H1 (cell line): ENCODE measurements around the gene SLC2A5. TPM values are rescaled to one million over a fixed set of nuclear protein-coding genes. Genes with fewer than 3 reads are reported as not detected.

Experiments
- ATF3 ChIP-seq: IDR thresholded peaks from 2 replicates; pipeline ENCODE4 v1.6.1; 2011; ENCODE audit warnings: low read depth, mild to moderate bottlenecking, low read length; ENCODE audit not compliant: insufficient read depth
- CHD7 ChIP-seq: fragments of 300-600 bp; sonication (generic); IDR thresholded peaks from 2 replicates; pipeline ENCODE4 v1.7.1; 2012; ENCODE audit warnings: low read length, moderate library complexity, mild to moderate bottlenecking, inconsistent platforms; ENCODE audit not compliant: insufficient replicate concordance
- KDM4A ChIP-seq: IDR thresholded peaks from one replicate; pipeline ENCODE4 v1.7.1; 2012; ENCODE audit warnings: low read depth, mild to moderate bottlenecking, moderate library complexity, low read length, inconsistent platforms; ENCODE audit not compliant: severe bottlenecking
- polyA plus RNA-seq, 7 experiments: library from polyadenylated mRNA; depleted of rRNA in 3 of 7; stranded (reverse) in 5 of 7; unstranded in 2 of 7; fragments of >200 nt in 5 of 7; fragments of 200-250 nt in 2 of 7; gene quantifications; 1 replicate in 5 of 7; 2 replicates in 1 of 7; 4 replicates in 1 of 7; pipeline versions ENCODE4 v1.2.1 to v1.2.3, GENCODE V29; 2011 to 2013; ENCODE audit warnings: missing spikeins in 2 of 7, mixed read lengths in 2 of 7
- total RNA-seq: library from RNA; stranded (reverse); fragmentation: NEBNext Ultra II Directional; extraction: Animal tissue kit (Norgen Biotek cat#: 25700); gene quantifications from 2 replicates; pipeline ENCODE4 v1.2.1, GENCODE V29; 2021

Gene SLC2A5
- total and polyA plus RNA-seq, 2 of the 8 experiments (the other 6 are each of a cell fraction or from before 2014, with no cell fraction given), result 0.12 TPM; not detected in 1

- TF ChIP-seq CHD7, result no peak
- no peak for TF ChIP-seq KDM4A
- TF ChIP-seq ATF3, result no peak
Measured at GRCh38 chr1:9047019-9047418, 22.4 kb downstream of the SLC2A5 start (continued).
